Neural progenitor cell (in vitro differentiated cells): Measurements from ENCODE around the gene STX2.

ENCODE experiments used
- EZH2 ChIP-seq: fragments of 200-600 bp; sonication (generic); IDR thresholded peaks from 2 replicates; pipeline ENCODE4 v1.6.1; 2017; ENCODE audit warnings: antibody characterized with exemption, mild to moderate bottlenecking, moderate library complexity
- EZH2phosphoT487 ChIP-seq: fragments of 200-600 bp; sonication (generic); IDR thresholded peaks from 2 replicates; pipeline ENCODE4 v1.6.1; 2017; ENCODE audit warnings: antibody characterized with exemption
- TF ChIP-seq, protein P1 (sequence below): fragments of 200-600 bp; sonication (generic); IDR thresholded peaks from 2 replicates; pipeline ENCODE4 v1.5.1; 2017; ENCODE audit warnings: antibody characterized with exemption, mild to moderate bottlenecking

DNA sequence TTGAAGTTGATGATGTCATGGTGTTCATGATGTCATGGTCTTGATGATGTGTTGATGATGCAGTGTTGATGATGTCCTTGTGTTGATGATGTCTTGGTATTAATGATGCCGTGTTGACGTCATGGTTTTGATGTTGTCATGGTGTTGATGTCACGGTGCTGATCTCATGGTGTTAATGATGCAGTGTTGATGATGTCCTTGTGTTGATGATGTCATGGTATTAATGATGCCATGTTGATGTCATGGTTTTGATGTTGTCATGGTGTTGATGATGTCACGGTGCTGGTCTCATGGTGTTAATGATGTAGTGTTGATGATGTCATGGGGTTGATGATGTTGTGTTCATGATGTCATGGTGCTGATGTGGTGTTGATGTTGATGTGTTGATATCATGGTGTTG is 75.0 kb downstream of the STX2 start:
- TF ChIP-seq, protein P1, sequence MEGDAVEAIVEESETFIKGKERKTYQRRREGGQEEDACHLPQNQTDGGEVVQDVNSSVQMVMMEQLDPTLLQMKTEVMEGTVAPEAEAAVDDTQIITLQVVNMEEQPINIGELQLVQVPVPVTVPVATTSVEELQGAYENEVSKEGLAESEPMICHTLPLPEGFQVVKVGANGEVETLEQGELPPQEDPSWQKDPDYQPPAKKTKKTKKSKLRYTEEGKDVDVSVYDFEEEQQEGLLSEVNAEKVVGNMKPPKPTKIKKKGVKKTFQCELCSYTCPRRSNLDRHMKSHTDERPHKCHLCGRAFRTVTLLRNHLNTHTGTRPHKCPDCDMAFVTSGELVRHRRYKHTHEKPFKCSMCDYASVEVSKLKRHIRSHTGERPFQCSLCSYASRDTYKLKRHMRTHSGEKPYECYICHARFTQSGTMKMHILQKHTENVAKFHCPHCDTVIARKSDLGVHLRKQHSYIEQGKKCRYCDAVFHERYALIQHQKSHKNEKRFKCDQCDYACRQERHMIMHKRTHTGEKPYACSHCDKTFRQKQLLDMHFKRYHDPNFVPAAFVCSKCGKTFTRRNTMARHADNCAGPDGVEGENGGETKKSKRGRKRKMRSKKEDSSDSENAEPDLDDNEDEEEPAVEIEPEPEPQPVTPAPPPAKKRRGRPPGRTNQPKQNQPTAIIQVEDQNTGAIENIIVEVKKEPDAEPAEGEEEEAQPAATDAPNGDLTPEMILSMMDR: no peak
- TF ChIP-seq EZH2 (no peak), EZH2phosphoT487 (no peak)
